Lung (tissue), 12 donors: Measurements from ENCODE around the gene SLC35E3. TPM values are rescaled to one million over a fixed set of nuclear protein-coding genes. Genes with fewer than 3 reads are reported as not detected.
"Not testable (repeated sequence)": the region's sequence is repeated elsewhere in the genome, so short reads cannot be mapped to it uniquely, and the experiment has no call there.

ENCODE experiments used
- ATAC-seq: fragments of 200-7000 bp; cut with Tn5 transposase; one replicate; pipeline ENCODE4 v1.9.1; 2020; ENCODE audit warnings: moderate number of reproducible peaks; ENCODE audit not compliant: insufficient read depth, low FRiP score
- DNase-seq, 3 donors: peaks; one replicate each; pipeline ENCODE4 v3.0.0-alpha.2; 2013 to 2017
- H3K27ac ChIP-seq, 2 donors: one replicate each; pipeline ENCODE4 v1.5.1; 2013; ENCODE audit warnings: mild to moderate bottlenecking in 2 of 2, moderate library complexity in 2 of 2, control low read depth in 1 of 2, inconsistent platforms in 1 of 2, low read depth in 1 of 2, low read length in 1 of 2
- H3K27me3 ChIP-seq, 3 donors: one replicate each; pipeline ENCODE4 v1.5.1; 2013; ENCODE audit warnings: low read length in 2 of 3; ENCODE audit not compliant: control insufficient read depth in 3 of 3, insufficient read depth in 3 of 3
- H3K36me3 ChIP-seq, 4 donors: one replicate each; pipeline ENCODE4 v1.5.1; 2013; ENCODE audit warnings: low read length in 4 of 4, mild to moderate bottlenecking in 1 of 4, moderate library complexity in 1 of 4; ENCODE audit not compliant: control insufficient read depth in 4 of 4, insufficient read depth in 4 of 4
- H3K4me1 ChIP-seq, 5 donors: one replicate each; pipeline ENCODE4 v1.5.1; 2013; ENCODE audit warnings: low read length in 5 of 5, mild to moderate bottlenecking in 2 of 5, moderate library complexity in 1 of 5; ENCODE audit not compliant: control insufficient read depth in 5 of 5, insufficient read depth in 5 of 5
- H3K4me3 ChIP-seq: one replicate; pipeline ENCODE4 v1.5.1; 2013; ENCODE audit warnings: mild to moderate bottlenecking, control low read depth, moderate library complexity
- H3K9ac ChIP-seq, 2 donors: one replicate each; pipeline ENCODE4 v1.5.1; 2013; ENCODE audit warnings: low read length in 2 of 2, control low read depth in 1 of 2; ENCODE audit not compliant: insufficient read depth in 1 of 2
- H3K9me3 ChIP-seq, 4 donors: one replicate each; pipeline ENCODE4 v1.5.1; 2013; ENCODE audit warnings: low read length in 3 of 4, mild to moderate bottlenecking in 1 of 4, moderate library complexity in 1 of 4; ENCODE audit not compliant: control insufficient read depth in 4 of 4, insufficient read depth in 3 of 4
- CTCF ChIP-seq: IDR thresholded peaks from 2 replicates; pipeline ENCODE4 v1.5.1; 2012; ENCODE audit warnings: mild to moderate bottlenecking; ENCODE audit errors: control extremely low read depth, extremely low read depth
- whole genome bisulfite sequencing, 2 donors: extraction: QIAGEN DNeasy Blood & Tissue Kit; methylation state at CpG; one replicate each; pipeline ENCODE4 v1.1.7; 2013; 5-methylcytosine and 5-hydroxymethylcytosine counted together
- polyA plus RNA-seq, 2 donors: library from polyadenylated mRNA; stranded (reverse); fragments of 200-250 nt; gene quantifications; one replicate each; pipeline ENCODE4 v1.2.1, GENCODE V29; 2013
- total RNA-seq, 2 donors: library from RNA; depleted of rRNA in 1 of 2; stranded (reverse); fragments of >200 nt in 1 of 2; gene quantifications; one replicate each; pipeline ENCODE4 v1.2.1, GENCODE V29; 2014 to 2021
- donor health status: control.
- donor health status: control.
- donor health status: Bipolar disorder and iron deficiency.
- donor health status: healthy.
- donor health status: DM: yes; HTN: yes; CAD: no.

SLC35E3 gene
- total and polyA plus RNA-seq, 4 donors: 4.0 to 14.4 (median 9.0) TPM

GRCh38 chr12:68815232-68815927 is 69.4 kb downstream of the SLC35E3 start:
- TF ChIP-seq CTCF: no peak
- Histone ChIP-seq H3K4me1 (peaks cover 0 to 4% (median 0%) of the 10 kb centered on the region in 5 donors), H3K9ac (no peak overlapping the region), H3K36me3 (peaks cover 11 to 26% (median 26%) of the 10 kb centered on the region in 4 donors), H3K4me3 (no peak overlapping the region), H3K9me3 (no peaks in the 10 kb centered on the region), H3K27me3 (no peaks in the 10 kb centered on the region), H3K27ac (no peak overlapping the region)
- ATAC-seq: no peak
- DNase-seq: no peak
- WGBS, 2 donors: 86 to 94% methylated on average over 5 of the region's 5 CpGs

- Histone ChIP-seq H3K4me1 (peaks cover 0 to 4% (median 0%) of the 10 kb centered on the region in 5 donors), H3K9me3 (no peaks in the 10 kb centered on the region), H3K36me3 (peaks cover 11 to 29% (median 27%) of the 10 kb centered on the region in 4 donors), H3K9ac (no peak overlapping the region), H3K27ac (no peak overlapping the region), H3K27me3 (no peaks in the 10 kb centered on the region), H3K4me3 (no peak overlapping the region)
- ATAC-seq (no peak), DNase-seq (no peak)
- TF ChIP-seq CTCF: no peak
- 90 to 97% methylated on average over 8 of the region's 8 CpGs for WGBS, 2 donors
These were observed 70.2 kb downstream of the SLC35E3 start for GRCh38 chr12:68815928-68816800.

GRCh38 chr12:68819481-68819880 is 73.5 kb downstream of the SLC35E3 start:
- not testable (repeated sequence) for H3K27ac ChIP-seq, H3K9me3 ChIP-seq, H3K4me3 ChIP-seq, H3K27me3 ChIP-seq, ATAC-seq, DNase-seq, H3K9ac ChIP-seq, H3K4me1 ChIP-seq
- peaks cover 20 to 37% (median 31%) of the 10 kb centered on the region in 4 donors for H3K36me3 ChIP-seq
- WGBS, 2 donors: 93 to 96% methylated on average over 13 of the region's 13 CpGs
